ENCODE measurements around the gene ZNF165. TPM values are rescaled to one million over a fixed set of nuclear protein-coding genes. Genes with fewer than 3 reads are reported as not detected.

Gene ZNF165
- total RNA-seq, 1 experiment from 2014 or later = 0.49 TPM

Other genes with a start within 250 kb of the ZNF165 start
- not detected in 2 replicates for gene OR2B2, start 168.2 kb upstream of the ZNF165 start, total RNA-seq (2014; rRNA removed; shearing (Covaris generic); ENCODE audit: low replicate concordance)
- gene OR2B6, start 123.3 kb upstream of the ZNF165 start, total RNA-seq (2014; rRNA removed; shearing (Covaris generic); ENCODE audit: low replicate concordance) = not detected in 2 replicates
- 1.3 and 1.7 TPM in 2 replicates for gene ZSCAN16, start 44.0 kb downstream of the ZNF165 start, total RNA-seq (2014; rRNA removed; shearing (Covaris generic); ENCODE audit: low replicate concordance)
- 3.2 and 6.0 TPM in 2 replicates for gene ZKSCAN8, start 61.3 kb downstream of the ZNF165 start, total RNA-seq (2014; rRNA removed; shearing (Covaris generic); ENCODE audit: low replicate concordance)
- gene ZSCAN9, start 144.7 kb downstream of the ZNF165 start, total RNA-seq (2014; rRNA removed; shearing (Covaris generic); ENCODE audit: low replicate concordance) = 3.1 and 6.8 TPM in 2 replicates
- gene ZKSCAN4, start 171.7 kb downstream of the ZNF165 start, total RNA-seq (2014; rRNA removed; shearing (Covaris generic); ENCODE audit: low replicate concordance) = 0.59 and 2.6 TPM in 2 replicates
- gene NKAPL, start 178.7 kb downstream of the ZNF165 start, total RNA-seq (2014; rRNA removed; shearing (Covaris generic); ENCODE audit: low replicate concordance) = not detected in 2 replicates
- 9.2 and 20.0 TPM in 2 replicates for gene ZSCAN26, start 186.6 kb downstream of the ZNF165 start, total RNA-seq (2014; rRNA removed; shearing (Covaris generic); ENCODE audit: low replicate concordance)
- gene PGBD1, start 201.0 kb downstream of the ZNF165 start, total RNA-seq (2014; rRNA removed; shearing (Covaris generic); ENCODE audit: low replicate concordance) = 4.6 and 9.3 TPM in 2 replicates